NB4 (cell line): ENCODE results near the gene TEF.

Experiments
- DNase-seq: peaks from one replicate; pipeline ENCODE4 v3.0.0; 2010; ENCODE audit warnings: low read depth
- H3K4me3 ChIP-seq: one replicate; pipeline ENCODE4 v1.5.1; 2011; ENCODE audit warnings: mild to moderate bottlenecking, low read depth, low read length, moderate library complexity
- MYC ChIP-seq: IDR thresholded peaks from 2 replicates; pipeline ENCODE4 v1.6.1; 2011; ENCODE audit warnings: low read depth, low read length
- POLR2A ChIP-seq: IDR thresholded peaks from 2 replicates; pipeline ENCODE4 v1.6.1; 2011; ENCODE audit warnings: mild to moderate bottlenecking; ENCODE audit not compliant: insufficient read length; ENCODE audit errors: extremely low read depth
- TF ChIP-seq, protein P1 (sequence below): IDR thresholded peaks from one replicate; pipeline ENCODE4 v1.5.1; 2012; ENCODE audit warnings: low read depth, low read length
- TF ChIP-seq, protein P2 (sequence below): IDR thresholded peaks from 2 replicates; pipeline ENCODE4 v1.6.1; 2011; ENCODE audit warnings: low read depth, low read length

TEF gene

DNA sequence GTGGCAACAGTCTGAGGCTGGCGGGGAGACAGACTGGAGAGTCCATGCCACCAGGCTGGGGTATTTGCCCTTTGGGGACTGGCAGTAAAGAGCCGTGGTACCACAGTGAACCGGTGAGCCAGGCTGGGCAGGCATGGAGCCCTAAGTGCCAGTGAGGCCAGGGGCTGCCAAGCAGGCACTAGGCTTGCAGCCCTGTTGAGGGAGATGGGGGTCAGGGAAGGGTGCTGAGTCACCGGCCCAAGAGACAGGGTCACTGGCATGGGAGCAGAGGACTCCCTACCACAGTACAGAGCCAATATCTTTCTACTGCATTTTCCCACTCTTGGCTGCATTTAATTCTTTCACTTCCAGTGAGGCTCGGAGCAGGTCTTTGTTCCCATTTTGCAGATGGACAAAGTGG, 30.7 kb upstream of the TEF start:
- no peak overlapping the region for H3K4me3 ChIP-seq
- no peak for DNase-seq
- TF ChIP-seq POLR2A (no peak), MYC (no peak)
- TF ChIP-seq, protein P1, sequence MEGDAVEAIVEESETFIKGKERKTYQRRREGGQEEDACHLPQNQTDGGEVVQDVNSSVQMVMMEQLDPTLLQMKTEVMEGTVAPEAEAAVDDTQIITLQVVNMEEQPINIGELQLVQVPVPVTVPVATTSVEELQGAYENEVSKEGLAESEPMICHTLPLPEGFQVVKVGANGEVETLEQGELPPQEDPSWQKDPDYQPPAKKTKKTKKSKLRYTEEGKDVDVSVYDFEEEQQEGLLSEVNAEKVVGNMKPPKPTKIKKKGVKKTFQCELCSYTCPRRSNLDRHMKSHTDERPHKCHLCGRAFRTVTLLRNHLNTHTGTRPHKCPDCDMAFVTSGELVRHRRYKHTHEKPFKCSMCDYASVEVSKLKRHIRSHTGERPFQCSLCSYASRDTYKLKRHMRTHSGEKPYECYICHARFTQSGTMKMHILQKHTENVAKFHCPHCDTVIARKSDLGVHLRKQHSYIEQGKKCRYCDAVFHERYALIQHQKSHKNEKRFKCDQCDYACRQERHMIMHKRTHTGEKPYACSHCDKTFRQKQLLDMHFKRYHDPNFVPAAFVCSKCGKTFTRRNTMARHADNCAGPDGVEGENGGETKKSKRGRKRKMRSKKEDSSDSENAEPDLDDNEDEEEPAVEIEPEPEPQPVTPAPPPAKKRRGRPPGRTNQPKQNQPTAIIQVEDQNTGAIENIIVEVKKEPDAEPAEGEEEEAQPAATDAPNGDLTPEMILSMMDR: no peak

DNA sequence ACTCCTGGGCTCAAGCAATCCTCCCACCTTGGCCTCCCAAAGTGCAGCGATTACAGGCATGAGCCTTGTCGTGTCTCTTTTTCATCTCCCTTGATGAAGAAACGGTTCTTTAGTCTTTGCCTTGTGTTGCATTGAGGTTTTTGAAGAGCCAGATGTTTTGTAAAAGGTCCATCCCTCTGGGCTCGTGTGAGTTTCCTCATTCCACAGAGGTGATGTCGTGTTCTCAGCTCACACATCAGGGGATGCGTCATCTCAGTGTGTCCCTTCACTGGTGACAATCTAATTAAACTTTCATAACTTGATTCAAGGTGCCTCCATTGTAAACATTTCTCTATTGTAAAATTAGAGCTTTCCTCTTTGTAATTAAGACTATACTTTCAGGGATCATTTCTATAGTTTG, 29.7 kb upstream of the TEF start:
- no peak for DNase-seq
- no peak overlapping the region for H3K4me3 ChIP-seq
- TF ChIP-seq POLR2A: no peak
- TF ChIP-seq, protein P2, sequence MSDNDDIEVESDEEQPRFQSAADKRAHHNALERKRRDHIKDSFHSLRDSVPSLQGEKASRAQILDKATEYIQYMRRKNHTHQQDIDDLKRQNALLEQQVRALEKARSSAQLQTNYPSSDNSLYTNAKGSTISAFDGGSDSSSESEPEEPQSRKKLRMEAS: no peak
- TF ChIP-seq, protein P1: no peak
- TF ChIP-seq MYC: no peak

DNA sequence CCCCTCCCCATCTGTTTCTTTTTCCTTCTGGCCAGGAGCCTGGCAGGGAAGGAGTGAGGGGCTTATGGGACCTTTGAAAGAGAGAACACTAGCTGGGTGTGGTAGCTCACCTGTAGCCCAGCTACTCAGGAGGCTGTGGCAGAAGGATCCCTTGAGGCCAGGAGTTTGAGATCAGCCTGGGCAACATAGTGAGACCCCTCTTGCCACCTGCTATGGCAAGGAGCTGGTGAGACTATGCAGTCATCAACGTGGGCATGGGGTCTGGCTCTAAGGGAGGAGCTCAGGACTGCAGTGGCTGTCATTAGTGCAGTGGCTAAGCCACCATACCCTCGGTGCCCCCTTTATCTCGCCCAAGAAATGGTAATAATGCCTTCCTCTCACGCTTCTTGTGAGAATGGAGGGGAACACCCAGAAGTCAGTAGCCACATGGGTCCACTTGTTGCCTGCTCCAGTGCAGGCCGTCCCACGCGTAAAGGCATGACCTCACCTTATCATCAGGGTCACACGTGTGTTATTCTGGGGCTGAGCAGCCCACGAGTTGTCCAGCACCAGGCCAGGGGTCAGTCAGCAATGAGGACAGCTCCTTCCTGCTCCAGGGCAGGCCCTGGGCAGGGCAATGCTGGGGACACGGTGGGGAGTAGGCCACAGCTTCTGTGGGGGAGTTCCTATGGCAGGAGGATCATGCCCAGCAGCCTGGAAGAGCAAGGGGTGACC, 27.7 kb upstream of the TEF start:
- no peak for TF ChIP-seq MYC
- TF ChIP-seq, protein P1: no peak
- TF ChIP-seq, protein P2: no peak
- no peak for TF ChIP-seq POLR2A
- no peak overlapping the region for H3K4me3 ChIP-seq
- no peak for DNase-seq

DNA sequence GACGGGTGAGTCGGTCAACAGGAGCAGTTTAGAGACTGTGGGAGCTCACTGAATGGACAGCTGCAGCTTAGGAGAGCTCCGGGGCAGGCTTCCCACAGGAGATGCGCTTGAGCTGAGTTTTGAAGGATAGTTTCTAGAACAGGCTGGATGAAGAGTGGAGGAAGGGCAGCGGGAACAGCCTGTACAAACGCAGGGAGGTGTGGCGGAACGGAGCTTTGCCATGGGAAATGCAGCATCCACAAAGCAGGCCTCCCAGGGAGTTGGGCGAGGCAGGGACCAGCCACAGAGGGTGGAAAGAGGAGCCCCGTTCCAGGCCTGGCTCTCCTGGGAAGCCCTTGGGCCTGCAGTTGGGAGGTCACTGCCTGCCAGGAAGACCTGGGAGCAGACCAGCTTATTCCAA, 26.8 kb upstream of the TEF start:
- H3K4me3 ChIP-seq: no peak overlapping the region
- DNase-seq: no peak
- TF ChIP-seq POLR2A (no peak), MYC (no peak)
- TF ChIP-seq, protein P1: no peak
- TF ChIP-seq, protein P2: no peak

DNA sequence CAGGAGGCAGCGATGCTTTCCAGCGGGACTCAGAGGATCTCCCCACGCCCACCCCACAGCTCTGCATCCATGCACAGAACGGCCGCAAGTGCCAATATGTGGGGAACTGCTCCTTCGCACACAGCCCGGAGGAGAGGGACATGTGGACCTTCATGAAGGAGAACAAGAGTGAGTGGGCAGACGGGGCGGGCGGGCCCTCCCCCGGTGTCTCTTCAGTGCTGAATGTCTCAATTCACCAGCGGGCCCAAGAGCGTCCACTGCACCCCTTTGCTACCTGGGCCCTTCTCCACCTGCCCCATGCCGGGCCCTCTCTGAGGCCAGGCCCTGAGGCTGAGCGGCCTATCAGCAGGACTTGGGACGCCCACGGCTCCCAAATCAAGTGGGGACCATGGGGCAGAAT, 25.8 kb upstream of the TEF start:
- TF ChIP-seq MYC (no peak), POLR2A (no peak)
- TF ChIP-seq, protein P2: no peak
- TF ChIP-seq, protein P1: no peak
- no peak overlapping the region for H3K4me3 ChIP-seq
- DNase-seq: no peak
